Skin epidermis (tissue), 12 donors: ENCODE measurements around the gene DEAF1.
"Not testable (repeated sequence)": the region's sequence is repeated elsewhere in the genome, so short reads cannot be mapped to it uniquely, and the experiment has no call there.

Experiments
- H3K27ac ChIP-seq, 21 experiments: fragments of 200-600 bp; sonication (generic) in 11 of 21; one replicate each; pipeline ENCODE4 v1.5.0; 2020; ENCODE audit warnings: mild to moderate bottlenecking in 3 of 21, inconsistent platforms in 2 of 21, moderate library complexity in 2 of 21
- H3K4me3 ChIP-seq, 7 experiments: fragments of 200-600 bp; sonication (generic) in 2 of 7; one replicate each; pipeline ENCODE4 v1.5.0; 2020; ENCODE audit warnings: inconsistent platforms in 2 of 7, mild to moderate bottlenecking in 2 of 7, moderate library complexity in 1 of 7

Gene DEAF1

DNA sequence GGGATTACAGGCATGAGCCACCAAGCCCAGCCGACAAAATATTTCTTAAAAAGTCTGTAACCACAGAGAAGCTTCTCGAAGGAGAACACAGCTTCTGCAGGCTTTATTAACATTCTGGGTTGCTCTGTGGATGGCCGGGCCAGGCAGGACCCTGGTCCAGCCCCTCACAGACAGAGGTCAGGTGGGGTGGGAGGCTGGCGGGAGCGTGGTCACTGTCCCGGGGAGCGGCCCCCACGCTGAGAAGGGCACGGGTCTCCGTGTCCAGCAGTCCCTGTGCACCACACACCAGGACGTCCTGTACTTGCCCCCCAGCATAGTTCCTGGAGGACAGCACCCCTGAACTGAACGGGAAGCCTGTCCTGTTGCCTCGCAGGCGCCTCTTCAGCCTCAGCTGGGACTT lies 38.6 kb downstream of the DEAF1 start:
- Histone ChIP-seq H3K4me3 (no peak overlapping the region), H3K27ac (no peak overlapping the region)

DNA sequence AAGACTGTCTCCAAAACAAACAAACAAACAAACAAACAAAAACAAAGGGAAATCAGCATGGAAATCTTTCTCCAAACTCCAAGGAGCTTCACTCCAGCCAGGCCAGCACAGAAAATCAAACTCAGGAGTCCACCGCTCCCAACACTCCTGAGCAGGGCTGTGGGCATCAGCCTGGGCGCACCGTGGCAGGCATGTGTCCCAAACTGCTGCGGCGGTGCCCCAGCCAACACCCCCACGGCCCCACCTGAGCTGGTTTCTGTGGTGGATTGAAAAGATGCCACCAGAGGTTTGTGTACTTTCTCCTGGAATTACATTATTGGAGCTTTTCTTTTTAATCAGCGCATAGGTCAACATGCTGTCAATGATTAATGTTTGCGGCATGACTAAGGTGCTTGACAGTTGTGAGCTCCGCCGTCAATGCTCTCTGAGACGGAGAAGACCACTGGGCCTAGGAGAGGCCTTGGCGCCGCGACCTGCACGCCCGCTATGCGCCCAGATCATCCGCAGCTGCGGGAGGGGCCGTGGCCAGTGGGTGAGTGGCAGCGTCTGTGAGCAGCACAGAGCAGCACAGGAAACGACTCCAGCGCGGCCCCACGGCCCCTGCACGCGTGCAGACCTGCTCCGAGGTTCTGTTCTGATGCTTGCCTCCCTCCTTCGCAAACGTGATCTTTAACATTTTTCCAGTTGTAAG lies 39.8 kb downstream of the DEAF1 start:
- Histone ChIP-seq H3K4me3 (no peak overlapping the region), H3K27ac (no peak overlapping the region)

- H3K27ac ChIP-seq, H3K4me3 ChIP-seq: not testable (repeated sequence)
Measured at GRCh38 chr11:654444-654843, 40.6 kb downstream of the DEAF1 start.

DNA sequence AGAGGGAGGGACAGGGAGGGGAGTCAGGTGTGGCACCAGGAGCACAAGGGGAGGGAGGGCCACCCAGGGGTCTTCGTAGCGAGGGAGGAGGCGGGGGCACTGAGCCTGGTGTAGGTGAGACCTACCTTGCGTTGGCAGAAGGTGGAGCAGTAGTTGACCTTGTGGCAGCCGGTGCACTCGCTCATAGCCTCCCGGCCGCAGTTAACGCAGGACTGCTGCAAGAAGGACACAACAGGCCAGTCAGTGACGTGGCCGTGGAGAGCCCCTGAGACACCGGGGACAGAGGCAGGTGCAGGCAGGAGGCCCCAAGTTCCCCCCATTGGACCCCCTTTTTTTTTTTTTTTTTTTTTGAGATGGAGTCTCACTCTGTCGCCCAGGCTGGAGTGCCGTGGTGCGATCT lies 41.2 kb downstream of the DEAF1 start:
- Histone ChIP-seq H3K27ac (no peak overlapping the region), H3K4me3 (no peak overlapping the region)

GRCh38 chr11:653136-653535 lies 41.9 kb downstream of the DEAF1 start:
- H3K27ac ChIP-seq, H3K4me3 ChIP-seq: not testable (repeated sequence)

DNA sequence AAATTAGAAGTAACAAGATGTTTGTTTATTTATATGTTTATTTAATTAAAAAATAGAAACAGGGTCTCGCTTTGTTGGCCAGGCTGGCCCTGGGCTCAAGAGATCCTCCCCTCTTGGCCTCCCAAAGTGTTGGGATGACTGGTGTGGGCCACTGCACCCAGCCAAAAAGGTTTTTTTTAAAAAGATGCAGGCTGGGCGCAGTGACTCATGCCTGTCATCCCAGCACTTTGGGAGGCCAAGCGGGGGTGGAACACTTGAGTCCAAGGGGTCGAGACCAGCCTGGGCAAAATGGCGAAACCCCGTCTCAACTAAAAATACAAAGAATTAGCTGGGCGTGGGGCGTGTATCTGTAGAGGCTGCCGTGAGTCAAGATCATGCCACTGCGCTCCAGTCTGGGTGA lies 44.5 kb downstream of the DEAF1 start:
- no peak overlapping the region for H3K4me3 ChIP-seq
- H3K27ac ChIP-seq, result no peak overlapping the region

DNA sequence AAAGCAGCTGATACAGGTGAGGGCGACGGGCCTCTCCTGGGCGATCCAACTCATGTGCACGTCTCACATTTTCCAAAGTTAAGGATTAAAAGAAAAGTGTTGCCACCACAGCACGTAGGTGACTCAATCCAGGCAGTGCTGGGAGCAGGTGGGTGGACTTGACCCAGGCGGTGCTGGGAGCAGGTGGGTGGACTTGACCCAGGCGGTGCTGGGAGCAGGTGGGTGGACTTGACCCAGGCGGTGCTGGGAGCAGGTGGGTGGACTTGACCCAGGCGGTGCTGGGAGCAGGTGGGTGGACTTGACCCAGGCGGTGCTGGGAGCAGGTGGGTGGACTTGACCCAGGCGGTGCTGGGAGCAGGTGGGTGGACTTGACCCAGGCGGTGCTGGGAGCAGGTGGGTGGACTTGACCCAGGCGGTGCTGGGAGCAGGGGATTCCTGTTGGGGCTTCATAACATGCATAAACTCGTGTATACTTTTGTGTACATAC lies 47.3 kb downstream of the DEAF1 start:
- not testable (repeated sequence) for H3K27ac ChIP-seq, H3K4me3 ChIP-seq

DNA sequence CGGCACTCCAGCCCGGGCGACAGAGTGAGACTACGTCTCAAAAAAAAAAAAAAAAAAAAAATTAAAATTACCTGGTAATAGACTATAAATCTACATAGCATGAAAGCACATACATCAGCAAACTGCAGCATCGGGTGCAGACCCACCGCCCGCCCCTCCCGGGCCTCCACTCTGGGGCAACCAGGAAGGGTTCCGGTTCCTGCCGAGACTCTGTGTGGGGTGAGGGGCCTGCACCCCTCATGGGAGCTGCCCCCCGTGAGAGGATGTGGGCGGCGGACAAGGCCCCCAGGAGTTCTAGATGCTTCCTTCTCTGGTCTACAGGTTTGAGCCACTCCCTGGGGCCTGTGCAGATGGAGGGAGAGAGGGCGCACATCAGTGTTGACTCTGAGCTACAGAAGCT lies 48.8 kb downstream of the DEAF1 start:
- no peak overlapping the region for H3K27ac ChIP-seq
- no peak overlapping the region for H3K4me3 ChIP-seq

GRCh38 chr11:645536-645935 lies 49.5 kb downstream of the DEAF1 start:
- Histone ChIP-seq H3K27ac (no peak overlapping the region), H3K4me3 (no peak overlapping the region)

- H3K27ac ChIP-seq, result no peak overlapping the region
- no peak overlapping the region for H3K4me3 ChIP-seq
Measured at GRCh38 chr11:643849-644738, 50.9 kb downstream of the DEAF1 start.

DNA sequence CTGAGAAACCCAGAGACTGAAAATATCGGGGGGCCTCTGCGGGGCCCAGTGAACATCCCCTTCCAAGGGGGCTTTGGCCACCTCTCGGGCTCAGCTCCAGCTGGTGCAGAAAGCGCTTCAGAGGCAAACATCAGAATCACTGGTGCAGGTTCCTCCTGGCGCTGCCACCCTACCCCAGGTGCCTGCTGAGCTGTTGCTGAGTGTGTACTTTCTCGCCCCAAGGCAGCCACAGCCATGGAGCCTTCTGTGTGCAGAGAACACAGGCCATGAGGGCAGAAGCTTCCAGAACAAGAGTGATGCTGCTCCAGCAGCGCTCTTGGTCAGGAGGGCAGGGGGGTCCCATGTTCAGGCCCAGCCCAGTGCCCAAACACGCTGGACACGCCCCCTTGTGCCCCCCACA lies 51.7 kb downstream of the DEAF1 start:
- Histone ChIP-seq H3K4me3 (no peak overlapping the region), H3K27ac (no peak overlapping the region)

DNA sequence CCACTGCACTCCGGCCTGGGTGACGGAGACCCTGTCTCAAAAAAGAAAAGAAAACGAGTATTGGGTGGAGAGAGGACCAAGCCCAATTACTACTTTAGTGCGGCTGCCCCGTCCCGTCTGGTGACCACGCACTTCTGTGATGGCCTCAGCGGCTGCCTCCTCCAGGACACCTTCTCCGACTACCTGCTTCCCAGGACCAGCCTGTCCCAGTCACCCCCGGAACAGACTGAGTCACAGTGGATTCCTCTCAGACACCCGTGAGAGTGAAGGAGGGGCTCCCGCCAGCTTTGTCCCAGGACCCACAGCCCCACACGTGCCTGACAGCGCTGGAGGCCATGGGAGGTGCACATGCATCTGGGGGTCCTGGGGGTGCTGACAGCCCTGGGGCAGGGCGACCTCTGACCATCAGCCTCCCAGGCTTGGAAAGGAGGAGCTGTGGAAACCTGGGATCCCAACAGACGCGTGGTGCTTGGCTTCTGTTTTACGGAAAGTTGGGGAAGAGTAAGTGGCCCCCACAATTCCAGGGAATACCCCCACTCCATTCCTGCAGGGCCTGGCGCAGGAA lies 53.1 kb downstream of the DEAF1 start:
- Histone ChIP-seq H3K4me3 (no peak overlapping the region), H3K27ac (no peak overlapping the region)

GRCh38 chr11:640021-640706 lies 54.9 kb downstream of the DEAF1 start:
- no peak overlapping the region for H3K4me3 ChIP-seq

GRCh38 chr11:639332-639955 lies 55.6 kb downstream of the DEAF1 start:
- no peak overlapping the region for H3K27ac ChIP-seq
- no peak overlapping the region for H3K4me3 ChIP-seq

More at GRCh38 chr11:640021-640706, 54.9 kb downstream of the DEAF1 start:
- no peak overlapping the region for H3K27ac ChIP-seq

DNA sequence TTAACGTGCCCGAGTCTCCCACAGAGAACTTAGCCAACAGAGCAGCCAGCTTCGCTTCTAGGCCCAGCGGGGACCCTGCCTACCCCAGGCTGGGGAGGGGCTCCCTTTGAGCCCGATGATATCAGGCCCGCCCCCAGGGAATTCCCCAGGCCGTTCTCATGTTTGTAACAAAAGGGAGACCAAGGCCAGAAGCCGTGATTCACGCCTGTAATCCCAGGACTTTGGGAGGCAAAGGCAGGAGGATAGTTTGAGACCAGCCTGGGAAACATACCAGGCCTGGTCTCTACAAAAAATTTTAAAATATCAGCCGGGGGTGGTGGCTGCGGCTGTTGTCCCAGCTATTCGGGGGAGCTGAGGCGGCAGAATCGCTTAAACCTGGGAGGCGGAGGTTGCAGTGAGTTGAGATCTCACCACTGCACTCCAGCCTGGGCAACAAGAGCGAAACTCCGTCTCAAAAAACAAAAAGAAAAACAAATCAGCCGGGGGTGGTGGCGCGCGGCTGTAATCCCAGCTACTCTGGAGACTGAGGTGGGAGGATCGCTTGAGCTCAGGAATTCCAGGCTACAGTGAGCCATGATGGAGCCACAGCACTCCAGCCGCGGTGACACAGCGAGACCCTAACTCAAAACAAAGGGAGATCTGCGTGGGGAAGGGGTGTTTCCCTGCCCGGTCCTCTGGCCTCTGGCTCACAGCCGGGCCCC lies 56.2 kb downstream of the DEAF1 start:
- H3K4me3 ChIP-seq, result no peak overlapping the region
- H3K27ac ChIP-seq, result no peak overlapping the region

- Histone ChIP-seq H3K27ac (no peak overlapping the region), H3K4me3 (peak overlapping the region in 3 of 7 experiments; percentile 6 to 21 (median 12))
Measured at GRCh38 chr11:637593-638521, 57.2 kb downstream of the DEAF1 start.

DNA sequence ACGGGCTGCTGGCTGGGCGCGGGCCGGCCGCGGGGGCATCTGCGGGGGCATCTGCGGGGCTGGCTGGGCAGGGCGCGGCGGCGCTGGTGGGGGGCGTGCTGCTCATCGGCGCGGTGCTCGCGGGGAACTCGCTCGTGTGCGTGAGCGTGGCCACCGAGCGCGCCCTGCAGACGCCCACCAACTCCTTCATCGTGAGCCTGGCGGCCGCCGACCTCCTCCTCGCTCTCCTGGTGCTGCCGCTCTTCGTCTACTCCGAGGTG lies 57.8 kb downstream of the DEAF1 start:
- Histone ChIP-seq H3K27ac (no peak overlapping the region), H3K4me3 (peak overlapping the region in 3 of 7 experiments; percentile 6 to 21 (median 12))
